Measurements from ENCODE around the gene TCEAL5. TPM values are rescaled to one million over a fixed set of nuclear protein-coding genes. Genes with fewer than 3 reads are reported as not detected.
A peak's percentile ranks its signal among the peaks of the same experiment; 100 is the strongest.
"Not testable (repeated sequence)": the region's sequence is repeated elsewhere in the genome, so short reads cannot be mapped to it uniquely, and the experiment has no call there.

TCEAL5 gene
- total RNA-seq, 2 donors from 2014 or later = 0.35 TPM; not detected in 1

DNA sequence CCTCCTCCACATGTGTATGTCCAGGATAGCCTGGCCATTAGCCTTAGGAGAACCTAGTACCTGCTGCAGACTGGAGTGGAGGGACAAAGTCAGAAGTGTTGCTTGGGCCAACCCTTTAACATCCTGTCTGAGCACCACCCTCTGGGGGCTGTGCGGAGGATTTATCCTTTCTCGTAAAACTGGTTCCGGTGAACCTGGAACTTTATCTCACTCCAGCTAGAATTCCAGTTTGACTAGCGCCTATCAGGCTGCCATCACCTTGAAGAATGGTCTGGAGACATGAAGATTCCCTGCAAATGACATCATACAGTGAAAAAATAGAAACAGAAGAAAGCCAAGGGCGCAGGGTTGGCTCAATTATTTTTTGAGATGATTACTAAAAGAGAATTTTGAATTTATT, 25.6 kb downstream of the TCEAL5 start:
- no peaks in the 10 kb centered on the region for H3K4me1 ChIP-seq
- no peaks in the 10 kb centered on the region for H3K36me3 ChIP-seq
- DNase-seq = no peak
- TF ChIP-seq, protein P1, sequence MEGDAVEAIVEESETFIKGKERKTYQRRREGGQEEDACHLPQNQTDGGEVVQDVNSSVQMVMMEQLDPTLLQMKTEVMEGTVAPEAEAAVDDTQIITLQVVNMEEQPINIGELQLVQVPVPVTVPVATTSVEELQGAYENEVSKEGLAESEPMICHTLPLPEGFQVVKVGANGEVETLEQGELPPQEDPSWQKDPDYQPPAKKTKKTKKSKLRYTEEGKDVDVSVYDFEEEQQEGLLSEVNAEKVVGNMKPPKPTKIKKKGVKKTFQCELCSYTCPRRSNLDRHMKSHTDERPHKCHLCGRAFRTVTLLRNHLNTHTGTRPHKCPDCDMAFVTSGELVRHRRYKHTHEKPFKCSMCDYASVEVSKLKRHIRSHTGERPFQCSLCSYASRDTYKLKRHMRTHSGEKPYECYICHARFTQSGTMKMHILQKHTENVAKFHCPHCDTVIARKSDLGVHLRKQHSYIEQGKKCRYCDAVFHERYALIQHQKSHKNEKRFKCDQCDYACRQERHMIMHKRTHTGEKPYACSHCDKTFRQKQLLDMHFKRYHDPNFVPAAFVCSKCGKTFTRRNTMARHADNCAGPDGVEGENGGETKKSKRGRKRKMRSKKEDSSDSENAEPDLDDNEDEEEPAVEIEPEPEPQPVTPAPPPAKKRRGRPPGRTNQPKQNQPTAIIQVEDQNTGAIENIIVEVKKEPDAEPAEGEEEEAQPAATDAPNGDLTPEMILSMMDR (IDR thresholded peaks at IDR 0.05) = no peak
- intact Hi-C loops (cut with DNase I) = loop anchor here (5.0 kb wide), 1 partner anchor 39 kb away; no protein-coding TSS in a partner anchor
- no peak overlapping the region for H3K4me3 ChIP-seq
- H3K27ac ChIP-seq = no peak overlapping the region
- no peak overlapping the region for H3K9ac ChIP-seq (ENCODE audit: low read depth in 2 of 2, low read length in 2 of 2)
- H3K9me3 ChIP-seq = no peaks in the 10 kb centered on the region
- no peaks in the 10 kb centered on the region for H3K27me3 ChIP-seq

DNA sequence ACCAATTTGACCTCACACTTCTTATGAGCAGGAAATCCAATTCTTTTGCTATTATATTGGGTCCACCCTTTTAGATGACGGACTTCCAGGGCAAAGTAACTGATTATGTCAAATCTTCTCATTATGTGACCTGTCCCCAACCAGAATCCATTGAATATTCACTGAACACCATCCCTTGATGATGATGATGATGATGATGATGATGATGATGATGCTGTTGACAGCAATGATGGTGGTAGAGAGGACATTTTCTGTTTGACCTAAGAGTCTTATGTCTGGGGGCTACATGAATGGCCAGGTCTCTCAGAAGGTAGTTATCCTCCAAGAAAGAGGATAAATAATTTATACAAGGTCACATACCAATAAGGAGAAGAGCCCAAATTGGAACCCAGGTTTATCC, 26.7 kb downstream of the TCEAL5 start:
- Histone ChIP-seq H3K9ac (ENCODE audit: low read depth in 2 of 2, low read length in 2 of 2) (no peak overlapping the region), H3K36me3 (no peaks in the 10 kb centered on the region), H3K27me3 (no peaks in the 10 kb centered on the region), H3K9me3 (no peaks in the 10 kb centered on the region), H3K27ac (no peak overlapping the region), H3K4me1 (no peaks in the 10 kb centered on the region), H3K4me3 (no peak overlapping the region)
- TF ChIP-seq, protein P1 (IDR thresholded peaks at IDR 0.05) = no peak
- no peak for DNase-seq
- intact Hi-C loops (cut with DNase I) = loop anchor here (5.0 kb wide), 1 partner anchor 38 kb away; no protein-coding TSS in a partner anchor

DNA sequence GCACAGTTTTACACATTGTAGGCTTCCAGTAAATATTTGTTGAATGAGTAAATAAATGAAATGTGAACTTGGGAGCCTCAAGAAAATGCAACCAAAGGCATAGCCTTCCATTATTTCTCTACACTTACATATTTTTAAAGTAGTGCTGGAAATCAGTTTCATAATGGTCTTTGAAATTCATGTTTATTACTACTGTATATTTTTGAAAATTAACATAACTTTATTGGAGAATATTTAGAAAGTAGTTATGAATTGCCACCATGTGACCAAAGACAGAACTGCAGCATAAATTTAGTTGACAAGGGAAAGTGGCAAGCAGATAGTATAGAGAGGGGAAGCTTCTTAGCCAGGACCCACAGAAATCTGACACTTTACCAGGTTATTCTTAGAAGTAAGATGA, 28.0 kb downstream of the TCEAL5 start:
- Histone ChIP-seq H3K36me3 (no peaks in the 10 kb centered on the region), H3K4me3 (no peak overlapping the region), H3K4me1 (no peaks in the 10 kb centered on the region), H3K27ac (no peak overlapping the region), H3K9me3 (no peaks in the 10 kb centered on the region), H3K27me3 (no peaks in the 10 kb centered on the region), H3K9ac (ENCODE audit: low read depth in 2 of 2, low read length in 2 of 2) (no peak overlapping the region)
- DNase-seq = no peak
- intact Hi-C loops (cut with DNase I) = no loop called here
- TF ChIP-seq, protein P1 (IDR thresholded peaks at IDR 0.05) = peak; percentile 30

DNA sequence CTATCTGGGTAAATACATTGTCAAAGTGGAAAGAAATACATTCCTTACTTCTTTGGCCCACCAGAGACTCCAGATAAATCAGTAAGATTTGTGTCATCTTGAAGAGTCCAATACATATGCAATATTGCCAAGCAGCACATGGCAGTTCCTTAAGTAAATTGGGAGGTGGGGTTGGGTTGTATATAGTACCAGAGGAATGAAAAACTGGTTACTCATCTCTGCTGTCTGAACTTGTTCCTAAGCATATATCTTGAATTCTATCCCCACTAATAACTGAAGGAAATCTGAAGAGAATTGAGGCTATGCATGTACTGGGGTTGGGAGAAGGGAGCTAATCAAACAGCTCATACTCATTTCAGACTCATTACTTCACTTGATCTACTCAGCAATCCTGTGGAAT, 36.4 kb downstream of the TCEAL5 start:
- Histone ChIP-seq H3K4me1 (no peaks in the 10 kb centered on the region), H3K27ac (no peak overlapping the region), H3K27me3 (peaks cover 4% of the 10 kb centered on the region), H3K9me3 (no peaks in the 10 kb centered on the region), H3K9ac (ENCODE audit: low read depth in 2 of 2, low read length in 2 of 2) (no peak overlapping the region), H3K36me3 (no peaks in the 10 kb centered on the region), H3K4me3 (no peak overlapping the region)
- no peak for DNase-seq
- intact Hi-C loops (cut with DNase I) = no loop called here
- TF ChIP-seq, protein P1 (IDR thresholded peaks at IDR 0.05) = no peak

DNA sequence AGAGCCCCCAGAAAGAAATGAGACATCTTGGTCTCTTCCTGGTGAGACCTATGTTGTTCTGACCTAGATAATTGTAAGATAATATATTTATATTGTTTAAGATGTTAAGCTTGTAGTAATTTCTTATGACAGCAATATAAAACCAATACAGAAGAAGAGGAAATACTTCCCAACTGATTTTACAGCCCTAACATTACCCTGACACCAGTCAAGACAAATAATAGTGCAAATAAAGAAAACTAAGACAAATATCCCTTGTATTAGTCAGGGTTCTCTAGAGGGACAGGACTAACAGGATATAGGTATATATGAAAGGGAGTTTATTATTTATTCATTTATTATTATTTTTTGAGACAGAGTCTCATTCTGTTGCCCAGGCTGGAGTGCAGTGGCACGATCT, 40.3 kb downstream of the TCEAL5 start:
- Histone ChIP-seq H3K4me1 (no peaks in the 10 kb centered on the region), H3K9ac (ENCODE audit: low read depth in 2 of 2, low read length in 2 of 2) (no peak overlapping the region), H3K9me3 (no peaks in the 10 kb centered on the region), H3K36me3 (no peaks in the 10 kb centered on the region), H3K27ac (no peak overlapping the region), H3K27me3 (peaks cover 4% of the 10 kb centered on the region), H3K4me3 (no peak overlapping the region)
- no peak for DNase-seq
- TF ChIP-seq, protein P1 (IDR thresholded peaks at IDR 0.05) = no peak
- intact Hi-C loops (cut with DNase I) = no loop called here

DNA sequence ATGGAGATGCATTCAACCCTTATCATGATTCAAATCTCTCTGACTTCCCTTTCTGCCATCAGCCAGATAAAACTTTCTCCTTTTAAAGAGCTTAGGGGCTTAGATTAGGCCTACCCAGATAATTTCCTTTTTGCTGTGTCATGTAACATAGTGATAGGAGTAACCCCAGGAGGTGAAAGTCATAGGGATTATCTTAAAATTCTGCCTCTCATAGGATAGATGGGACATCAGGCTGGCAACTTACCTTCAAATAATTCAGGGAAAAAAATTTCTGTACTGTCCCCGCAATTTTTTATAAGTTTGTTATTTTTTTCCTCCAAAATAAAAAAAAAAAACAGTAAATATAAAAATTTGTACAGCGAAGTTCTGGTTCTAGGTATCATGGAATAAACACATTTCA, 40.9 kb downstream of the TCEAL5 start:
- not testable (repeated sequence) for DNase-seq

More for the DNA sequence above, 40.9 kb downstream of the TCEAL5 start:
- H3K36me3 ChIP-seq; H3K9ac ChIP-seq (ENCODE audit: low read depth in 2 of 2, low read length in 2 of 2); H3K27ac ChIP-seq; intact Hi-C loops (cut with DNase I); H3K4me3 ChIP-seq; H3K27me3 ChIP-seq; H3K4me1 ChIP-seq; H3K9me3 ChIP-seq: not testable (repeated sequence)

All from colonic mucosa (tissue), 4 donors.